ENCODE data around the gene MZB1. TPM values are rescaled to one million over a fixed set of nuclear protein-coding genes. Genes with fewer than 3 reads are reported as not detected.
A peak's percentile ranks its signal among the peaks of the same experiment; 100 is the strongest.

The MZB1 gene
- 0.24 TPM in 1 of 2 replicates, not detected in the other for total RNA-seq (2014; rRNA removed; shearing (Covaris generic))

- Histone ChIP-seq H3K27me3 (no peaks in the 10 kb centered on the region), H3K27ac (no peak within 1 kb of the TSS), H3K36me3 (no peaks in the 10 kb centered on the region), H3K4me1 (no peaks in the 10 kb centered on the region; the same call in 1 of the 2 replicates), H3K4me3 (no peak within 1 kb of the TSS), H3K9me3 (replicated peaks) (0 out of 2 replicates have a peak, but pooled peaks cover 3% of the 10 kb centered on the region)
- DNase-seq: no peak
Observed at GRCh38 chr5:139389701-139390638, at the start of gene MZB1. Gene MZB1 (minus strand): TSS chr5:139389913. CDS start chr5:139389856, 57 bp downstream.

DNA sequence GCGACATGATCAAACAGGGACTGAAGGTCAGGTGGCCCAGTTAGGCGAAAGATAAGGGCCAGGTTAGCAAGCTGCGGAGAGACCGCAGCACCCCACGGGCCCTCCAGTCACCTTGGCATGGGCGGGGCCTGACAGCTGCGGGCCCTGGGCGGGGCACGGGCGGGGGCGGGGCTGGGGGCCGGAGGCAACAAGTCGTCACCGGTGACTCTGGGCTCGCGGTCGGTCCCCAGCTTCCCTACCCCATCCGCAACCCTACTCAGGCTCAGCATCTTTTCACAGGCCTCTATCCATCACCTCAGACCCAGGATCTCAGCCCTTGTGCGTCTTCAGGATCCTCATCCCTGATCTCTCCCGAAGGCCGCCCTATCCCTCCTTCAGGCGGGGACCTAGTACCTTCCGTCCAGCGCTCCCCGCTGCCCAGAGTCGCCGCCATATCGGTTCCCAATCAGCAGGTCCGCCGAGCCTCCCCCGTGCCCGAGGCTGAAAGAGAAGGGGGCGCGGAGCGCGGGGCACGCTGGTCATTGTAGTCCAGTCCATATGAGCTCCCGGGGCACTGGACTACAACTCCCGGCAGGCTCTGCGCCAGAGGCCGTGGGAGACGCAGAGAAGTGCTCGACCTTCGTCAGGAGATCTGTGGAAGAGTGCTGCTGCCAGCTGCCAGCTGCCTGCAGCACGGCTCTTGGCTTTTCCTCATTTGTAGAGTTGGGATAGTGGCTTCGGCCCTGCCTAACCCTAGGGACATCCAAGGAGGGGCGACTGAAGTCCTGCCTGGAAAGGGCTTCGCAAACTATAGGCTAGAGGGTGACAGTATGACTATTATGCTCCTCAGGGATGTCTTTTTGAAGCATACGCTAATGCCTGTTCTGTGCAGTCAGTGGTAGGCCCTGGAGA is 49.5 kb upstream of the MZB1 start, which contains the start of gene DNAJC18:
Gene DNAJC18 (minus strand): TSS at position 513 of the 891 bp plus-strand sequence. CDS start 80 bp downstream, at position 433.
- peaks cover 28% of the 10 kb centered on the region for H3K4me1 ChIP-seq
- H3K27ac ChIP-seq: peak within 1 kb of the TSS; percentile 81
- H3K36me3 ChIP-seq: peaks cover 3% of the 10 kb centered on the region
- peak; percentile 97 to 98 for DNase-seq
- H3K4me3 ChIP-seq: peak within 1 kb of the TSS; percentile 82
- H3K9me3 ChIP-seq (replicated peaks): no peaks in the 10 kb centered on the region
- H3K27me3 ChIP-seq: no peaks in the 10 kb centered on the region

DNA sequence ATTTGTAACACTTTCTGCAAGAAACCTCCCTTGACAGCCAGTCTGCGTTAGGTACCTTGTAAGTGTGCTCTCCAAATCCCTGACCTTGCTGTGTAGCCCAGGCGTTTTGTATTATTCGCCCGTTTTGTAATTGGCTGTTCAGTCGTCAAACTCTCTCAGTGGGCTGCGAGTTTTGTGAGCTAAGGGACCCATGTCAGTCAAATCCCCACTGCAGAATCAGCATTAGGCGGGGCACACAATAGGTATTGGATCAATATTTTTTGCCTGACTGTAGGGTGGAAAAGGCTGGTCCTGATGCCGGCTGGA is 48.9 kb upstream of the MZB1 start:
- Histone ChIP-seq H3K4me3 (peak overlapping the region; percentile 82), H3K27me3 (no peaks in the 10 kb centered on the region), H3K9me3 (replicated peaks) (no peaks in the 10 kb centered on the region), H3K4me1 (peaks cover 22% of the 10 kb centered on the region), H3K36me3 (peaks cover 3% of the 10 kb centered on the region), H3K27ac (no peak overlapping the region; the same call in 1 of the 2 replicates)
- DNase-seq: no peak

- H3K27me3 ChIP-seq: no peaks in the 10 kb centered on the region
- peaks cover 11% of the 10 kb centered on the region; the same call in 1 of the 2 replicates for H3K4me1 ChIP-seq
- peaks cover 3% of the 10 kb centered on the region for H3K36me3 ChIP-seq
- no peak overlapping the region for H3K27ac ChIP-seq
- no peak overlapping the region for H3K4me3 ChIP-seq
- no peak for DNase-seq
- no peaks in the 10 kb centered on the region for H3K9me3 ChIP-seq (replicated peaks)
Observed at GRCh38 chr5:139435676-139436075, 46.0 kb upstream of the MZB1 start.

DNA sequence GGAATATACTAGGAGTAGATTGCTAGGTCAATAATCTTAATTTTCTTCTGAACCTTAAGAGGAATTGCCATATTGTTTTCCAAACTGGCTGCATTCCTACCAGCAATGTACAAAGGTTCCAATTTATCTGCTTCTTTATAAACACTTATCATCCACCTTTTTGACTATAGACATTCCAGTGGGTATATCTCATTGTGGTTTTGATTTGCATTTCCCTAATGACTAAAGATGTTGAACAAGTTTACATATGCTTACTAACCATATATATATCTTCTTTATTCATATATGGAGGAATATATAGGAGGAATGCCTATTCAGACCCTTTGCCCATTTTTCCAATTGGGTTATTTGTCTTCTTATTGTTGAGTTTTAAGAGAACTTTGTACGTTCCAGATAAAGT is 42.0 kb upstream of the MZB1 start:
- no peaks in the 10 kb centered on the region for H3K9me3 ChIP-seq (replicated peaks)
- peaks cover 12% of the 10 kb centered on the region for H3K36me3 ChIP-seq
- H3K4me3 ChIP-seq: no peak overlapping the region
- no peak overlapping the region for H3K27ac ChIP-seq
- DNase-seq: no peak
- H3K4me1 ChIP-seq: peaks cover 4% of the 10 kb centered on the region; the same call in 1 of the 2 replicates
- H3K27me3 ChIP-seq: no peaks in the 10 kb centered on the region

DNA sequence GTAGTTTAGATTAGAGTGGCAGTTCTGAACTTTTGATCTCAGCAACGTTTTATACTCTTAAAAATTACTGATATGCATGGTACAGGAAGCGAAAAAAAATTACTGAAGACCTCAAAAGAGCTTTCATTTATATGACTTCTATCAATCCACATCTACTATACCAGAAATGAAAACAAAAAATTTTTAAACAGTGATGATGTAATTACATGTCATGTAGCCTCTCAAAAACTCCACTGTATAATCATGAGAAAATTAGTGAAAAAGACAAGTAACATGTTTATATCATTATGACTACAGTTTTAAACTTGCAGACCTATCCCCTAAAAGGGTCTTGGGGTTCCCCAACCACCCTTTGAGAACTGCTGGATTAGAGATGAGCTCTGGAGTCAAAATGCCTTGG is 40.3 kb upstream of the MZB1 start:
- Histone ChIP-seq H3K4me1 (peaks cover 14% of the 10 kb centered on the region), H3K27me3 (no peaks in the 10 kb centered on the region), H3K36me3 (peaks cover 20% of the 10 kb centered on the region), H3K9me3 (replicated peaks) (no peaks in the 10 kb centered on the region), H3K4me3 (no peak overlapping the region), H3K27ac (no peak overlapping the region)
- no peak for DNase-seq

DNA sequence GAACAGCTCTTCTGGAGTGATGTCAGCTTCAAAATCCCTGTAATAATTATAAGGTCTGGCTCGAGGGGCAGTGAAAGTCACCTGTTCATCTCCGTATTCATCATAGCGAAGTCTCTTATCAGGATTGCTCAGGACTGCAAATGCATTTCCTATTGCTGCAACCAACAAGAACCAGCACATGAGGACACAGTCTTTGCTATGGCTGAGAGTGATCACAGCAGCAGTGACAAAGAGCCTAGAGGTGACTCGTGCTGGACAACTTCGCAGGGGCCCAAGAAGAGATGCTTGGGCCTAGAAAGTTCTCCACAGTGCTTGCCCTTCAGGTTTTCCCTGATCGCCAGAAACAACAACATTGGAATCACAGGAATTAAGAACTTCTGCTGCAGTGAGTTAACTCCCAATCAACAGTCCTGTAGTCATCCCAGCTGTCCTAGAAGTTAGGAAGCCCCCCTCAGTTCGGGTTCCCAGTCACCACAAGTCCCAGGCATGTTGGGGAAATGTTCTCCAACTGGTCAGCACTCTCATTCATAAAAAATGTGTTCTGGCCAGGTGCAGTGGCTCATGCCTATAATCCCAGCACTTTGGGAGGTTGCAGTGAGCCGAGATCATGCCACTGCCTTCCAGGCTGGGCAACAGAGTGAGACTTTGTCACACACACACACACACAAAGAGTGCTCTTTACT is 36.6 kb upstream of the MZB1 start:
- Histone ChIP-seq H3K27me3 (no peaks in the 10 kb centered on the region), H3K36me3 (peaks cover 19% of the 10 kb centered on the region), H3K9me3 (replicated peaks) (no peaks in the 10 kb centered on the region; the same call in 1 of the 2 replicates), H3K4me3 (no peak overlapping the region), H3K4me1 (peaks cover 17% of the 10 kb centered on the region), H3K27ac (peak overlapping the region; percentile 45)
- DNase-seq: peak; percentile 67 to 69

DNA sequence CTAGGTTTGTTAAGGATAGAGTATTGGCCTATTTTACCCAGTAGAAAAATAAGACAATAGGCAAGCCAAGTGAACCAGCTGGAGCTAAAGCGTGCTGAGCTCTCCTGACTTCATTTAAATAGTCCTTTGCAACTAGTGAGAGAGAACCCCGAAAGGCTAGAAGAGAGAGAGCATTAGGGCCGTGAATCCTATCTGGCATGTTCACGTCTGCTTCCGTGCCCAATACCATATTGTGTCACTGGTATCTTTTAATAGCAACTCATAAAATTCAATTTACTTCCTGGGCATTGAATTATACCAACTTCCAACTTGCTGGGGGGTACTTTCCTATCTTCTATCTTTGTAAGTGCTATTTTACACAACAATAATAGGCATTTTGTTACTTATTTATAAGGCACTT is 35.8 kb upstream of the MZB1 start:
- no peak overlapping the region for H3K4me3 ChIP-seq

GRCh38 chr5:139422307-139422893 is 32.7 kb upstream of the MZB1 start:
- Histone ChIP-seq H3K4me3 (no peak overlapping the region), H3K4me1 (peaks cover 17% of the 10 kb centered on the region), H3K36me3 (peaks cover 26% of the 10 kb centered on the region), H3K27me3 (no peaks in the 10 kb centered on the region), H3K27ac (no peak overlapping the region), H3K9me3 (replicated peaks) (no peaks in the 10 kb centered on the region; the same call in 1 of the 2 replicates)
- peak; percentile 53 to 85 for DNase-seq

More for the DNA sequence above, 35.8 kb upstream of the MZB1 start:
- DNase-seq: no peak
- H3K4me1 ChIP-seq: peaks cover 17% of the 10 kb centered on the region
- H3K27ac ChIP-seq: peak overlapping the region; percentile 45
- peaks cover 19% of the 10 kb centered on the region for H3K36me3 ChIP-seq
- no peaks in the 10 kb centered on the region for H3K27me3 ChIP-seq
- H3K9me3 ChIP-seq (replicated peaks): no peaks in the 10 kb centered on the region; the same call in 1 of the 2 replicates

DNA sequence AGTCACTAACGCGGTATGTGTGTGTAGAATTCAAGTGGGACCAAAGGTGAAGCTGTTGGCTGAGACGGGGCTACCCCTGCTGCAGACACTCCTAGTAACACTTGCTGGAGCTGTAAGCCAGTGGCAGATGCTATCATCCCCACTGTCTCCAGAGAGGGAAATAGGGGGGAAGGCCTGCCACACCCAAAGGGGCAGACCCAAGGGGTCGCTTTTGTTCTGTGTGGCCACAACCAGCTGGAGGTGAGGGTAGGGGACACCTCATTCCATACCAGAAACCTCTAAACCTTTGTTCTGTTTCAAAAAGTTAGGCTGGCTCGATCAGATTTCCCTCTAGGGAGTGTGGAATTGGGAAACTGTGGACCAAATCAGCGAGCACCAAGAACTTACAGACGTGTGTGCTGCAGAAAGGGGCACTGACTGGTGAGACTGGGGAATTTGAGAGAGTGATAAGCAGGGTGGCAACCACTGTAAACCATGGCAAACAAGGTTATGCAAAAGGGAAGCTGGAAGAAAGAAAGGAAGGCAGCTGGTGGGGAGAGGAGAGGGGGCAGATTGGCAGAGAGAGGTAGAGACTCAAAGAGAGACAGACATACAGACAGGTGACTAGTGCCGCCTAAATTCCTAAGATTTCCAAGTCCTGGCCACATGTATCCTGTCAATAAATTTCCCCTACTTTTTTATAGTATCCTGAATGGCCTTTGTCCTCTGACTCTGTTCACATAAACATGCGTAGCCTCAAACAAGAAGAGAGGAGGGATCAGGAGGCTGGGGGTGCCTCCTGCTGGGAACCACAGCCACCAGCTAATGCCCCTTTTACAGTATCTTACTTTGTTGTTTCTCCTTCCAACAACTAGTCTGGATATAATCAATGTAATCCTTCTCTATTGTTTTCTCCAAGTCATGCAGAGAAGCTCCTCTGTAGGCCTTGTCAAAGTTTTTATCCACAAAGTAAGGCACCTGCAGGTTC is 29.8 kb upstream of the MZB1 start:
- no peak for DNase-seq
- Histone ChIP-seq H3K27me3 (no peaks in the 10 kb centered on the region), H3K27ac (no peak overlapping the region), H3K4me1 (peaks cover 13% of the 10 kb centered on the region), H3K9me3 (replicated peaks) (no peaks in the 10 kb centered on the region; the same call in 1 of the 2 replicates), H3K4me3 (no peak overlapping the region), H3K36me3 (peaks cover 15% of the 10 kb centered on the region; the same call in 1 of the 2 replicates)

DNA sequence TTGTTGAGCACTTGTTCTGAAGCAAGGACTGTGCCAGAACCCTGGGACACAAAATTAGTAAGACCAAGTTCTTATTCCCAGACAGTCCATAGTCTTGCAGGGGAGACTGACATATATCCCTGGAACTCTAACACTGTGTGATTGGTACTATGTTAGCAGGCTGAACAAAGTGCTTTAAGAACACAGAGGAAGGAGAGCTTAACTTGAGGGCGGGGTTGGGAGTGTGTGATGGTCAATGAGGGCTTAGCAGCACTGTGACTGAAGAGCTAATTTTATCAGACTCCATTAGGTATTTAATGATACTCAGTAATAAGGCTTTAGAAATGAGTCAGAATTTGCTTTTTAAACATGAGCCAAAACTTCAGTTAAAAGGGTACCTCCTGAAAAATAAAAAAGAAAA is 29.1 kb upstream of the MZB1 start:
- Histone ChIP-seq H3K27me3 (no peaks in the 10 kb centered on the region), H3K4me1 (peaks cover 16% of the 10 kb centered on the region), H3K36me3 (peaks cover 15% of the 10 kb centered on the region; the same call in 1 of the 2 replicates), H3K27ac (no peak overlapping the region), H3K4me3 (no peak overlapping the region), H3K9me3 (replicated peaks) (no peaks in the 10 kb centered on the region; the same call in 1 of the 2 replicates)
- DNase-seq: no peak

DNA sequence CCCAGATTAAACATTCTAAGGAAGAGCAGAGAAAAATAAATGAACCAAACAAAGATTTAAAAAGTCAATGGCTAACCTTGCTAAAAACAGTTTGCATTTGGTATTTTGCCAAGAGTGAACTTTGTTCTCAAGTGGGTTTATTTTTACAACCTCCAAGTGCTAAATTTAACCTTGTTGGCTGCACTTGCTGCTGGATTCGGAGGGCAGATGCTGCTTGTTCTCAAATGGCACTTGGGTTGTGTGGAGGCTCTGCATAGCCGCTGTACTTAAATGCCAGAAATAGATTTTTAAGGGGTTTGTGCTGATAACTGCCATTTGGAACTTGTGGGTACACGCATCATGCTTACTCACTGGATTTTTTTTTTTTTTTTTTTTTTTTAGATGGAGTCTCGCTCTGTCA is 27.5 kb upstream of the MZB1 start:
- peaks cover 14% of the 10 kb centered on the region for H3K4me1 ChIP-seq
- no peaks in the 10 kb centered on the region for H3K27me3 ChIP-seq
- peak in 1 of 2 experiments; percentile 21 for DNase-seq
- no peak overlapping the region for H3K27ac ChIP-seq
- no peaks in the 10 kb centered on the region for H3K9me3 ChIP-seq (replicated peaks)
- H3K4me3 ChIP-seq: no peak overlapping the region
- peaks cover 13% of the 10 kb centered on the region; the same call in 1 of the 2 replicates for H3K36me3 ChIP-seq

GRCh38 chr5:139416651-139417050 is 26.9 kb upstream of the MZB1 start:
- Histone ChIP-seq H3K4me3 (no peak overlapping the region), H3K27me3 (no peaks in the 10 kb centered on the region), H3K27ac (no peak overlapping the region), H3K9me3 (replicated peaks) (no peaks in the 10 kb centered on the region), H3K4me1 (peaks cover 14% of the 10 kb centered on the region), H3K36me3 (peaks cover 13% of the 10 kb centered on the region; the same call in 1 of the 2 replicates)
- no peak for DNase-seq
